GM12878 (cell line): ENCODE results near the gene TMEM201. TPM values are rescaled to one million over a fixed set of nuclear protein-coding genes. Genes with fewer than 3 reads are reported as not detected.

Experiments
- ATAC-seq: fragments of 200-7000 bp; cut with Tn5 transposase; 3 replicates; pipeline ENCODE4 v1.9.1; 2020; ENCODE audit warnings: mild to moderate bottlenecking, moderate library complexity
- BruUV-seq: library from RNA; stranded (reverse); fragments of 400-500 nt; replicated peaks from 2 replicates; lab custom pipeline; 2021; lab: Mats Ljungman, UMichigan
- CTCF ChIA-PET: fragments of 300-600 bp; sonication (Branson Sonifier 250); formaldehyde crosslinking; extraction: SDS; loops from one replicate; lab custom pipeline; 2021; ENCODE audit warnings: inconsistent platforms; lab: Yijun Ruan, JAX
- POLR2A ChIA-PET: fragments of 350-600 bp; formaldehyde crosslinking; extraction: SDS; loops from one replicate; lab custom pipeline; 2021; ENCODE audit warnings: inconsistent platforms; lab: Charles Lee
- RAD21 ChIA-PET: fragments of 300-600 bp; sonication (Branson Sonifier 250); formaldehyde crosslinking; loops from one replicate; lab custom pipeline; 2023; ENCODE audit warnings: antibody characterized with exemption; ENCODE audit not compliant: unreplicated experiment; lab: Charles Lee
- SMC1A ChIA-PET: fragments of 300-600 bp; sonication (Branson Sonifier 250); formaldehyde crosslinking; loops from one replicate; lab custom pipeline; 2023; ENCODE audit not compliant: unreplicated experiment, uncharacterized antibody; lab: Charles Lee
- DNase-seq: peaks from one replicate; pipeline ENCODE4 v3.0.0-alpha.2; 2011; ENCODE audit warnings: low read depth, low spot score
- FAIRE-seq: peaks from 3 replicates; lab custom pipeline; 2011; peaks lifted over from hg19 to GRCh38; lab: Jason Lieb, UNC
- H2AFZ ChIP-seq: 2 replicates; pipeline ENCODE4 v1.6.0; 2011; ENCODE audit warnings: low read depth, low read length, control low read depth; ENCODE audit not compliant: control insufficient read depth
- H3K27ac ChIP-seq: 2 replicates; pipeline ENCODE4 v1.5.1; 2011; ENCODE audit warnings: control low read depth; ENCODE audit not compliant: control insufficient read depth, insufficient read depth
- H3K27me3 ChIP-seq, 2 experiments: replicated peaks in 1 of 2; 2 replicates each; pipeline versions ENCODE4 v1.6.0 to v1.6.1; 2011; ENCODE audit warnings: low read length in 1 of 2; ENCODE audit not compliant: control insufficient read depth in 2 of 2, insufficient read depth in 2 of 2
- H3K36me3 ChIP-seq, 2 experiments: 2 replicates each; pipeline ENCODE4 v1.5.1; 2011; ENCODE audit warnings: low read length in 1 of 2; ENCODE audit not compliant: control insufficient read depth in 2 of 2, insufficient read depth in 2 of 2
- H3K4me1 ChIP-seq: 2 replicates; pipeline ENCODE4 v1.6.1; 2011; ENCODE audit warnings: mild to moderate bottlenecking, low read length, moderate library complexity, mixed read lengths; ENCODE audit not compliant: control insufficient read depth, insufficient read depth
- H3K4me2 ChIP-seq: 2 replicates; pipeline ENCODE4 v1.6.0; 2011; ENCODE audit warnings: control low read depth; ENCODE audit not compliant: control insufficient read depth, insufficient read depth
- H3K4me3 ChIP-seq: fragments of 200-600 bp; sonication (generic); 2 replicates; pipeline ENCODE4 v1.5.1; 2016
- H3K79me2 ChIP-seq: 2 replicates; pipeline ENCODE4 v1.6.0; 2011; ENCODE audit warnings: low read length; ENCODE audit not compliant: control insufficient read depth, insufficient read depth
- H3K9ac ChIP-seq: 2 replicates; pipeline ENCODE4 v1.8.0; 2011; ENCODE audit warnings: low read length, control low read depth, mixed read lengths; ENCODE audit not compliant: control insufficient read depth, insufficient read depth
- H3K9me3 ChIP-seq: replicated peaks from 3 replicates; pipeline ENCODE4 v1.5.1; 2011; ENCODE audit warnings: mild to moderate bottlenecking, low read length; ENCODE audit not compliant: control insufficient read depth, insufficient read depth
- H4K20me1 ChIP-seq: 2 replicates; pipeline ENCODE4 v1.6.0; 2011; ENCODE audit not compliant: control insufficient read depth, insufficient read depth
- BACH1 ChIP-seq: fragments of 450-650 bp; IDR thresholded peaks from 2 replicates; pipeline ENCODE4 v1.6.1; 2017; ENCODE audit warnings: mild to moderate bottlenecking, borderline replicate concordance
- CUX1 ChIP-seq: IDR thresholded peaks from 2 replicates; pipeline ENCODE4 v1.6.1; 2012; ENCODE audit warnings: improper control_type of control experiment, low read depth, low read length; ENCODE audit not compliant: insufficient replicate concordance
- EGR1 ChIP-seq, 2 experiments: IDR thresholded peaks; 1 replicate in 1 of 2; 2 replicates in 1 of 2; pipeline ENCODE4 v1.6.1; 2011 to 2012; ENCODE audit warnings: low read depth in 2 of 2, low read length in 2 of 2, borderline replicate concordance in 1 of 2, mild to moderate bottlenecking in 1 of 2, moderate library complexity in 1 of 2
- ESRRA ChIP-seq: IDR thresholded peaks from 2 replicates; pipeline ENCODE4 v1.6.1; 2012; ENCODE audit warnings: mild to moderate bottlenecking, low read length, improper control_type of control experiment
- RUNX3 ChIP-seq: IDR thresholded peaks from 2 replicates; pipeline ENCODE4 v1.6.1; 2012; ENCODE audit warnings: low read length, inconsistent platforms
- SREBF2 ChIP-seq: IDR thresholded peaks from 2 replicates; pipeline ENCODE4 v1.6.1; 2012; ENCODE audit warnings: mild to moderate bottlenecking, low read length
- WGBS: methylation state at CpG from one replicate; pipeline ENCODE4 v1.1.6; 2016; ENCODE audit warnings: low lambda C conversion rate; ENCODE audit not compliant: insufficient replicate concordance, insufficient coverage; ENCODE audit errors: missing lambda C conversion rate; 5-methylcytosine and 5-hydroxymethylcytosine counted together
- in situ Hi-C: fragments of 300-500 bp; cut with MboI; formaldehyde crosslinking; loops from 9 replicates; pipeline ENCODE4 v1.14.3; 2018; ENCODE audit warnings: mixed read lengths
- intact Hi-C: fragments of 100-400 bp; cut with micrococcal nuclease; formaldehyde crosslinking; loops from one replicate; pipeline ENCODE4 v1.14.2; 2022; ENCODE audit not compliant: unreplicated experiment
- polyA plus RNA-seq, 11 experiments: library from polyadenylated mRNA; depleted of rRNA in 4 of 11; unstranded in 6 of 11; stranded (reverse) in 5 of 11; fragments of >200 nt; fragmentation: Nextera tagmentation in 4 of 11; fragmentation: Illumina TruSeq in 1 of 11; extraction: Ambion mirVana in 4 of 11; extraction: Trizol in 1 of 11; gene quantifications; 1 replicate in 1 of 11; 2 replicates in 10 of 11; pipeline versions ENCODE4 v1.2.1 to v1.2.3, GENCODE V29; 2011 to 2016; ENCODE audit warnings: inconsistent platforms in 2 of 11, missing spikeins in 2 of 11, low read depth in 1 of 11
- total RNA-seq, 4 experiments: library from RNA; depleted of rRNA in 3 of 4; stranded (reverse); fragments of >200 nt in 3 of 4; fragmentation: Illumina TruSeq in 1 of 4; extraction: Trizol in 1 of 4; gene quantifications; 2 replicates each; pipeline versions ENCODE4 v1.2.1 to v1.2.3, GENCODE V29; 2013 to 2021

TMEM201 gene
- total and polyA plus RNA-seq, 10 of the 15 experiments (the other 5 are each of a cell fraction or from before 2014, with no cell fraction given): 0.13 to 26.6 (median 6.1) TPM

GRCh38 chr1:9639227-9639626 is 50.5 kb downstream of the TMEM201 start:
- 18% methylated on average over 6 of the region's 6 CpGs for WGBS
- FAIRE-seq (no peak), DNase-seq (no peak), ATAC-seq (no peak)
- no peaks in the 10 kb centered on the region for H4K20me1 ChIP-seq
- intact Hi-C loops: no loop called here
- H3K4me3 ChIP-seq: no peak overlapping the region
- SMC1A ChIA-PET: interaction anchor here (0.8 to 2.0 kb wide), 2 partner anchors 9 to 11 kb away, joined by 3 to 5 read pairs; no protein-coding TSS in a partner anchor
- H3K9ac ChIP-seq: no peak overlapping the region
- no peak overlapping the region for H3K4me2 ChIP-seq
- TF ChIP-seq RUNX3: 0 out of 2 replicates have a peak, but pooled peaks have one; percentile 12
- no peak for TF ChIP-seq SREBF2
- TF ChIP-seq BACH1: no peak
- RAD21 ChIA-PET: no interaction called here
- BruUV-seq: no TSS peak
- in situ Hi-C loops: no loop called here
- no peaks in the 10 kb centered on the region; the same call in 1 of the 3 replicates for H3K9me3 ChIP-seq
- H3K27ac ChIP-seq: no peak overlapping the region
- H2AFZ ChIP-seq: no peak overlapping the region
- no peaks in the 10 kb centered on the region for H3K27me3 ChIP-seq
- H3K4me1 ChIP-seq: peaks cover 21% of the 10 kb centered on the region
- POLR2A ChIA-PET: interaction anchor here (0.6 to 1.7 kb wide), 3 partner anchors 10 to 148 kb away, joined by 3 to 11 read pairs (median 4); no protein-coding TSS in a partner anchor
- CTCF ChIA-PET: interaction anchor here (1.2 kb wide), 1 partner anchor 11 kb away, joined by 5 read pairs; no protein-coding TSS in a partner anchor
- H3K36me3 ChIP-seq: no peaks in the 10 kb centered on the region; a peak in 1 of 4 replicates
- no peaks in the 10 kb centered on the region; the same call in 1 of the 2 replicates for H3K79me2 ChIP-seq

GRCh38 chr1:9643351-9644256 is 54.9 kb downstream of the TMEM201 start:
- no peaks in the 10 kb centered on the region for H3K27me3 ChIP-seq
- H3K4me2 ChIP-seq: 0 out of 2 replicates have a peak overlapping the region, but pooled peaks have one; percentile 22
- H3K27ac ChIP-seq: no peak overlapping the region
- SMC1A ChIA-PET: interaction anchor here (1.0 to 5.2 kb wide), 6 partner anchors 9 to 36 kb away, joined by 3 to 36 read pairs (median 5); no protein-coding TSS in a partner anchor
- H3K4me3 ChIP-seq: no peak overlapping the region
- WGBS: 44% methylated on average over 8 of the region's 8 CpGs
- no peak overlapping the region; the same call in 1 of the 2 replicates for H2AFZ ChIP-seq
- in situ Hi-C loops (no loop called here), intact Hi-C loops (no loop called here)
- CTCF ChIA-PET: interaction anchor here (1.0 to 3.3 kb wide), 5 partner anchors 10 to 60 kb away, joined by 3 to 18 read pairs (median 5); no protein-coding TSS in a partner anchor
- TF ChIP-seq EGR1 (IDR thresholded peaks at IDR 0.05; ENCODE audit: borderline replicate concordance in 1 of 2, low read depth in 2 of 2, low read length in 2 of 2): peak in 1 of 2 experiments; percentile 62; a peak in 2 of 3 replicates
- 0 out of 2 replicates have a peak, but pooled peaks have one; percentile 19 for TF ChIP-seq ESRRA
- no peak for TF ChIP-seq CUX1
- DNase-seq: no peak
- RAD21 ChIA-PET: interaction anchor here (2.0 to 2.3 kb wide), 2 partner anchors 12 to 15 kb away, joined by 7 to 9 read pairs; no protein-coding TSS in a partner anchor
- H3K4me1 ChIP-seq: peaks cover 29% of the 10 kb centered on the region
- H3K9me3 ChIP-seq: no peaks in the 10 kb centered on the region
- H4K20me1 ChIP-seq: no peaks in the 10 kb centered on the region
- peak; percentile 55 for ATAC-seq
- no peaks in the 10 kb centered on the region for H3K36me3 ChIP-seq
- H3K9ac ChIP-seq: no peak overlapping the region
- FAIRE-seq: no peak
- BruUV-seq: no TSS peak
- no peaks in the 10 kb centered on the region for H3K79me2 ChIP-seq
- POLR2A ChIA-PET: interaction anchor here (0.6 to 3.2 kb wide), 5 partner anchors 11 to 44 kb away, joined by 4 to 18 read pairs (median 9); no protein-coding TSS in a partner anchor
